H7 (cell line): ENCODE measurements around the gene FLT4. TPM values are rescaled to one million over a fixed set of nuclear protein-coding genes. Genes with fewer than 3 reads are reported as not detected.
A peak's percentile ranks its signal among the peaks of the same experiment; 100 is the strongest.

ENCODE experiments used
- DNase-seq: peaks from one replicate; pipeline ENCODE4 v3.0.0; 2012
- H3K27me3 ChIP-seq: 2 replicates; pipeline ENCODE4 v1.6.0; 2011; ENCODE audit warnings: mild to moderate bottlenecking, low read length; ENCODE audit not compliant: control insufficient read depth, insufficient read depth
- H3K36me3 ChIP-seq: replicated peaks from 2 replicates; pipeline ENCODE4 v1.5.1; 2011; ENCODE audit warnings: low read length; ENCODE audit not compliant: control insufficient read depth, insufficient read depth
- H3K4me3 ChIP-seq: 2 replicates; pipeline ENCODE4 v1.5.1; 2011; ENCODE audit warnings: low read depth, mild to moderate bottlenecking, control low read depth, low read length, moderate library complexity; ENCODE audit not compliant: insufficient read depth
- total RNA-seq: library from RNA; depleted of rRNA; stranded (reverse); fragments of >200 nt; shearing (Covaris generic); gene quantifications from 2 replicates; pipeline ENCODE4 v1.2.3, GENCODE V29; 2014

Gene FLT4
- total RNA-seq, 1 experiment from 2014 or later: 13.8 TPM

GRCh38 chr5:180593446-180594206 lies 55.8 kb downstream of the FLT4 start:
- peaks cover 26% of the 10 kb centered on the region; the same call in 1 of the 2 replicates for H3K27me3 ChIP-seq
- DNase-seq: peak; percentile 32

GRCh38 chr5:180592176-180592575 lies 57.2 kb downstream of the FLT4 start:
- Histone ChIP-seq H3K36me3 (no peaks in the 10 kb centered on the region), H3K4me3 (no peak overlapping the region), H3K27me3 (peaks cover 26% of the 10 kb centered on the region; the same call in 1 of the 2 replicates)
- DNase-seq: peak; percentile 49

More at GRCh38 chr5:180593446-180594206, 55.8 kb downstream of the FLT4 start:
- Histone ChIP-seq H3K4me3 (no peak overlapping the region), H3K36me3 (no peaks in the 10 kb centered on the region)

GRCh38 chr5:180591311-180591887 lies 58.0 kb downstream of the FLT4 start, which contains the start of gene SCGB3A1:
TSS of gene SCGB3A1 (minus strand) at chr5:180591499. CDS start at chr5:180591462, 37 bp downstream.
- peak; percentile 76 for DNase-seq
- Histone ChIP-seq H3K27me3 (peaks cover 26% of the 10 kb centered on the region; the same call in 1 of the 2 replicates), H3K4me3 (peak within 1 kb of the TSS; percentile 28; the same call in 1 of the 2 replicates), H3K36me3 (no peaks in the 10 kb centered on the region)

- Histone ChIP-seq H3K4me3 (peak overlapping the region; percentile 28; the same call in 1 of the 2 replicates), H3K36me3 (no peaks in the 10 kb centered on the region), H3K27me3 (peaks cover 26% of the 10 kb centered on the region; the same call in 1 of the 2 replicates)
- peak; percentile 76 for DNase-seq
These were observed 58.7 kb downstream of the FLT4 start for GRCh38 chr5:180590543-180591310.

- DNase-seq: peak; percentile 68
- H3K36me3 ChIP-seq: no peaks in the 10 kb centered on the region
- peak overlapping the region; percentile 28; the same call in 1 of the 2 replicates for H3K4me3 ChIP-seq
- H3K27me3 ChIP-seq: peaks cover 26% of the 10 kb centered on the region; the same call in 1 of the 2 replicates
These were observed 59.4 kb downstream of the FLT4 start for GRCh38 chr5:180589771-180590542.

GRCh38 chr5:180586870-180587269 lies 62.5 kb downstream of the FLT4 start:
- Histone ChIP-seq H3K27me3 (peaks cover 23% of the 10 kb centered on the region; the same call in 1 of the 2 replicates), H3K36me3 (no peaks in the 10 kb centered on the region), H3K4me3 (no peak overlapping the region)
- no peak for DNase-seq

GRCh38 chr5:180586204-180586603 lies 63.2 kb downstream of the FLT4 start:
- Histone ChIP-seq H3K4me3 (no peak overlapping the region), H3K27me3 (peaks cover 19% of the 10 kb centered on the region; the same call in 1 of the 2 replicates), H3K36me3 (no peaks in the 10 kb centered on the region)
- DNase-seq: no peak

GRCh38 chr5:180583738-180584137 lies 65.7 kb downstream of the FLT4 start:
- Histone ChIP-seq H3K4me3 (no peak overlapping the region), H3K36me3 (no peaks in the 10 kb centered on the region), H3K27me3 (no peaks in the 10 kb centered on the region; the same call in 1 of the 2 replicates)
- no peak for DNase-seq

GRCh38 chr5:180580681-180581080 lies 68.7 kb downstream of the FLT4 start:
- Histone ChIP-seq H3K27me3 (no peaks in the 10 kb centered on the region), H3K36me3 (peaks cover 2% of the 10 kb centered on the region; the same call in 1 of the 2 replicates), H3K4me3 (no peak overlapping the region)
- no peak for DNase-seq

GRCh38 chr5:180575571-180575970 lies 73.8 kb downstream of the FLT4 start:
- Histone ChIP-seq H3K27me3 (no peaks in the 10 kb centered on the region), H3K4me3 (no peak overlapping the region), H3K36me3 (peaks cover 9% of the 10 kb centered on the region)
- DNase-seq: no peak

GRCh38 chr5:180568914-180569313 lies 80.5 kb downstream of the FLT4 start:
- Histone ChIP-seq H3K4me3 (no peak overlapping the region), H3K27me3 (no peaks in the 10 kb centered on the region), H3K36me3 (peaks cover 16% of the 10 kb centered on the region)
- DNase-seq: no peak

- H3K36me3 ChIP-seq: peaks cover 9% of the 10 kb centered on the region
- H3K27me3 ChIP-seq: no peaks in the 10 kb centered on the region
These were observed 85.4 kb downstream of the FLT4 start for GRCh38 chr5:180563994-180564393.

GRCh38 chr5:180558232-180558631 lies 91.2 kb downstream of the FLT4 start:
- H3K36me3 ChIP-seq: peaks cover 4% of the 10 kb centered on the region
- H3K27me3 ChIP-seq: no peaks in the 10 kb centered on the region
- peak; percentile 47 for DNase-seq
- no peak overlapping the region for H3K4me3 ChIP-seq

More at GRCh38 chr5:180563994-180564393, 85.4 kb downstream of the FLT4 start:
- no peak for DNase-seq
- no peak overlapping the region for H3K4me3 ChIP-seq
